HG02840 (cell line): Measurements from ENCODE around the gene KRTAP17-1.

ENCODE experiments used
- ATAC-seq: cut with Tn5 transposase; IDR thresholded peaks from one replicate; pipeline ENCODE4 v1.9.1; 2021; ENCODE audit warnings: mild to moderate bottlenecking, moderate library complexity, moderate number of reproducible peaks; ENCODE audit not compliant: unreplicated experiment, low FRiP score

The KRTAP17-1 gene

DNA sequence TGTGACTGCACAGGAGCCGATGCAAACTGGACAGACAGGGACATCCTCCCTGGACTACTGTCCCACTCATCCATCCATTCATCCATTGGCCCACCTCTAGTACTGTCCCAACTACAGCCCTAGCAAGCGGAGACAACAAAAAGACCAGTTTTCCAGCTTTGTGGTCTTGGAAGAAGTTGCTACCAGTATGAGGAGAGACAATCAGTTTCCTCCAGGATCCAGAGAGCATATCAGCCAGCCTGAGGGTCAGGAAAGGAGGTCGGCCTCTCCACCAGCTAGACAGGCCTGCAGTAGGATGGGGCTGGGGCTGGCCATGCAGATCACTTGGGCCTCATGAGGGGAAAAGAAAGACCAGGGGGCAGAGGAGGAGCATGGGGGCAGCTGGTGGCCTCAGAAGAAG lies 18.3 kb upstream of the KRTAP17-1 start:
- ATAC-seq = no peak

GRCh38 chr17:41333098-41333497 lies 17.6 kb upstream of the KRTAP17-1 start:
- no peak for ATAC-seq

DNA sequence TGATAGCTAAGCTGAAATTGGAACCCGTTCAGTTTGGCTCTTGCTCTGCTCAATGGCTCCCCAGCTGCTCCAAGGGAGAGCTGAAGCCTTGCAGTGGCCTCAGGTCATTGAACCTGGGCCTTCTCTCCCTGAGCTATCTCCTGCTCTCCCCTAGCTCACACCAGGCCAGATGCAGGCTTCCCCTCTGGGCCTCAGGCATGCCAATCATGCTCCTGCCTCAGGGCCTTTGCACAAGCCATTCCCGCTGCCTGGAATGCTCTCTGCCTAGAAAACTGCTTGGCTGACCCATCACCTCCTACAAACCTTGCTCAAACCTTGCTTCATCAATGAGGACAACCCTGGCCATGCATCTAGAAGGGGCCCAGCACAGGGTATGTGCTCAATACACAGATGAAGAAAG lies 16.7 kb upstream of the KRTAP17-1 start:
- no peak for ATAC-seq

DNA sequence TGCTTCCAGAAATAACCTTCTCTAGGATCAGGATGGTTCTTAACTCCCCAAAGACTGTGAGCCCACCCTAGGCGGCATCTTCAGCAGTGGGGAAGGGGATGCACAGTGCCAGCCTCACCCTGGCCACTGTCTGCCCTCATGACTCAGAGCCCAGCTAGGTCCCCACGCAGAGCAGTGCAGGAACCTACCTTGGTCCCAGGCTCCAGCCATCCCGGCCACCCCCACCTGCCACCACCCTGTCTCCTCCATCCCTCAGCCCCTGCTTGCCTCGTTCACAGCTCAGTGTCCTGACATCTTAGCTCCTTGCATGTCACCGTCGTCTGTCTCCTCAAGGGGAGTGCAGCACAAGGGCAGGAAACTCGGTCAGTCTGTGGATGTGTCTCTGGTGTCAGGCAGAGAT lies 16.1 kb upstream of the KRTAP17-1 start:
- no peak for ATAC-seq

- ATAC-seq = no peak
These were observed 13.9 kb upstream of the KRTAP17-1 start for GRCh38 chr17:41329279-41329948.

DNA sequence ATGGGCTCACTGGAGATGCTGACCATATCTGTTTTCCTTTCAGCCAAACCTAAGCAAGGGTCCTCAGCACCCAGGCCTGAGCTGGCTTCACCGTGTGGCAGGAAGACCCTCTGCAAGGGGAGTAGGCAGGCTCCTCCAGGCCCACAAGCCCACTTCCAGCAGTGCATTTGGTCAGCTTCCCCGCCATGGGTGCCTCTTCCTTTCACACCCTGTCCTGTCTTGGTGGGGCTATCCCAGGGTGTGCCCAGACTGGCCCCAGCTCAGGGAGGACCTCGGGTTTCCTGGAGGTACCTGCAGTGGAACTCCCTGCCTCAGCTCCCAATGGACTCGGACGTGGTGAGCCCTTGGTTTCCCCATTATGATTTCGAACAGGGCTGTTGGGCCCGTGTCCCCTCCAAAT lies 12.7 kb upstream of the KRTAP17-1 start:
- ATAC-seq = no peak

DNA sequence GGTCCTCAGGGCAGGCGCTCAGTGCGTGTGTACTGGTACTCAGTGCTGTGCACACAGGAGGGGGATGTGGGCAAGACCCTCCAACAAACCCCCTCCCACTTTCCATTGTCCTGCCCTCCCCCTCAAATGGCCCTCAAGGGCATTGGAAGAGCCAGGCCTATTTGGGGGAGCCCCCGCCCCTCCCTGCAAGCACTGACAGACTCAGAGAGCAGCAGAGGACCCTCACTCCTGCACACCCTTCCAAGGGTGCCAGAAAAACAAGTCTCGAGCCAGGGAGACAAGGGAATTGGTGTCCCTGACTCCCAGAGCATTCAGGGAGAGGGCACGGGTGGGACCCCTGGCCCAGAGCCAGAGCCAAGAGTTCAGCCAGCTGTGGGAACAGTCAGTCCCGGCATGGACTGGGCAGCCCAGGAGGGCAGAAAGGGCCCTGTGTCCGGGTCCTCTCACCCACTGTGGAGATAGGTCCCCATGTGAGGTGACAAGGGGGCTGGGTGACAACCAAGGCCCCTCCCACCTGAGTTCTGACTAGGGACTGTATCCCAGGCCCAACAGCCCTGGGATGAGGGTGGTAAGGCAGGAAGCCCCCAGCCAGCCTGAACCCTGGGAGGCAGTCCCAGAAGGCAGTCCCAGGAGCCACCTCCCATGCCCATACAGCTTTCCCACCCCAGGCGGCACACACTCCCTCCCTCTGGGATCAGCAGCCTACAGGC lies 12.1 kb upstream of the KRTAP17-1 start:
- no peak for ATAC-seq

- no peak for ATAC-seq
These were observed 10.9 kb upstream of the KRTAP17-1 start for GRCh38 chr17:41326173-41327145.

DNA sequence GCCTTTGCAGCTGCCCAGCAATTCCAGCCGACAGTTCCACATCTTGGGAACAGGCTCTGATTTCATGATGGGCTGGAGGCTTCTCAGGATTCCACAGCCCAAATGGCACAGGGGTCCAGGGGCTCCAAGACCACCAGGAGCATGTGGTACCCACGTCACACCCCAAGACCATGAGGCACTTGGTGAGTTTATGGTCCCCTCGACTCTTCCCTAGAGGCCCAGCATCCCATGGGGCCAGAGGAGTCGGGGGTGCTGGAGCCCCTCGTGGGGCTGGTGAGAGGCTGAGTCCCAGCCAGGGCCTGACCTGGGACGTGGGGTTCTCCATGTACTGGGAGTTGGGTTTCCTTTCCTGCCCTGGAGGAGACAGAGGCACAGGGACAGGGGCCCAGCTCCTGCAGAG lies 10.1 kb upstream of the KRTAP17-1 start:
- ATAC-seq = no peak

- no peak for ATAC-seq
These were observed 9.6 kb upstream of the KRTAP17-1 start for GRCh38 chr17:41325126-41325525.

DNA sequence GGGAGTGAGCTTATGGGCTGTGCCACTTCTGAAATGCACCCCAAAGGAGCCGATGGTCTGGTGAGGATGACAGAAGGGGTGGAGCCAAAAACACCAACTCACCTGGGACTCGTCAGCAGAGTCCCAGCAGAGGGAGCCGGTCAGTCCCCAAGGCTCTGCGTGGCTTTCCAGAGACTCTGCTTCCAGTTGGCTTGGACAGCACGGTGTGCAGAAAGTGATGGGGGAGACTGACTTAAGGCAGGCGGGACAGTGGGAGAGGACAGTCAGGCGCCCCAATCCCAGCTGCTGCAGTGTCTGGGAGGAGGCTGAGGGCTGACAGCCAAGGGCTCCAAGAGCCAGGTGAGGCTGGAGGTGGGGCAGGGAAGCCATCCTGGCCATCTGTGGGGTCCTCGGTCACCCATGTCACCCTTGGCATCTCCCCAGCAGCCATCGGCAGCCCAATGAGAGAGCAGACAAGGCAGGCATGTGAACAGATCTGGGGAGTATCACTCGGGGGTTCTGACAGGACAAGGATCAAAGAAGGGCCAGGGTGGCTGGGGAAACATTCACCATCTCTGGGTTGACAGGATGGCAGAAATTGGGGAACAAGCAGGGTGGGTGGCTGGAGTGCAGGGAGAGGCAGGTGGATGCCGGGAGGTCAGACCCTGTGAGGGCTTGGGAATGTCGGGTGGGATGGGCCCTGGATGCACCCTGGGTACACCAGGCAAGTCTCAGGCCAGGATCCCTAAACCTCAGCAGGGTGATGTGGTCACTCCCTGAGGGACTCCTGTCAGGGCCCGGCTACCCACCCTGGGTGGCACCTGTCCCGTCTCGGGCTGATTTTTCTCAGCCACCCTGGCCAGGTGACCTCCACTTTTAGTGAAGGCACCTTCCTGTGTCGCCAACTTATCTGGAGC lies 8.9 kb upstream of the KRTAP17-1 start:
- no peak for ATAC-seq

GRCh38 chr17:41322903-41323895 lies 7.7 kb upstream of the KRTAP17-1 start:
- no peak for ATAC-seq

DNA sequence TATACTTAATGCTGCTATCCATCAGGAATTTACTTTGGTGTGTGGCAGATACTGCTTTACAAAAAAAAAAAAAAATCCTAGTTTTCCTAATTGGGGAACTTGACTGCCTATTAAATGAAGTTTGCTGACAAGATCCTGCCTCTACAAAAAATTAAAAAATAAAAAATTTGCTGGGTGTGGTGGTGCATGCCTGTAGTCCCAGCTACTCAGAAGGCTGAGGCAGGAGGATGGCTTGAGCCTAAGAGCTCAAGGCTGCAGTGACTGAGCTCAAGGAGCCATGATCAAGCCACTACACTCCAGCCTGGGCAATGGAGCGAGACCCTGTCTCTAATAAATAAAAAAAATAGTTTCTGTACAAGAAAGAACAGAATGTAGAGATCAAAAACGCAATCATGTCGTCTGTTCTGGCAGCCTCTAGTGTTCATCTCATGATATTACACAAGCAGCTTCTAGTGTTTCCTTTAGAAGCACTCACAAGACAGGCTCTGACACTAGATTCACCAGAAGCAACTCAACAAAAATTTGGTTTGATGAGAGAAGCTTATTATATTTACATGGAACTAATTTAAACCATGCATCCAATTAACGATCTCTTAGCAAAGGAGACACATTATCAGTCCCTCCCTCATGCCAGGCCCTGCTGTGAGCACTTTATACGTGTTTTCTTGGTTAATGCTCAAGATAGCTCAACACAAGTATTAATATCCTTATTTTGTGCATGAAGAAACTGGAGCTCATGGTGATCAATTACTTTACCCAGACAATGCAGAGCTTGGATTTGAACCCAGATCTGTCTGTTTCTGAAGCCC lies 6.8 kb upstream of the KRTAP17-1 start:
- ATAC-seq = no peak

- no peak for ATAC-seq
These were observed 2.7 kb upstream of the KRTAP17-1 start for GRCh38 chr17:41318231-41318630.

- no peak for ATAC-seq
These were observed 420 bp upstream of the KRTAP17-1 start for GRCh38 chr17:41315814-41316445.

DNA sequence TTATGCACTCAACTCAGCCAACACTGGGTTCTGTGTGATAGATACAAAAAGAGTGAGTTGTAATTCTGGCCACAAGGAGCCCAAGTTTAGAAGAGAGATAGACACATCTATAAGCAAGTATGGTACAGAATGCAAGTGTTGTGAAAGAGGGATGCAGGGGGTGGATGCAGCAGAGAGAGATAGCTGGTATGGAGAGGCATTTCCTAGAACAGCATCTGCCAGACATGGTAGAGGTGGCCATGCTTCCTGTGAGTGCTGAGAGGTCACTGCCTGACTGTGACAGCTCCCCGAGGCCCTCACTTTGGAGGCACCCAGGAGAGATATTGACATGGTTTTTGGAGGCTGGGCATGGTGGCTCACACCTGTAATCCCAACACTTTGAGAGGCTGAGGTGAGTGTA lies 4.4 kb downstream of the KRTAP17-1 start:
- ATAC-seq = no peak

GRCh38 chr17:41308918-41309359 lies 6.6 kb downstream of the KRTAP17-1 start, which contains the start of gene KRTAP16-1:
TSS of gene KRTAP16-1 (minus strand) at chr17:41309309. CDS start at chr17:41309253, 56 bp downstream.
- ATAC-seq = no peak
